ENCODE results near the gene ODF4.

Gene ODF4

DNA sequence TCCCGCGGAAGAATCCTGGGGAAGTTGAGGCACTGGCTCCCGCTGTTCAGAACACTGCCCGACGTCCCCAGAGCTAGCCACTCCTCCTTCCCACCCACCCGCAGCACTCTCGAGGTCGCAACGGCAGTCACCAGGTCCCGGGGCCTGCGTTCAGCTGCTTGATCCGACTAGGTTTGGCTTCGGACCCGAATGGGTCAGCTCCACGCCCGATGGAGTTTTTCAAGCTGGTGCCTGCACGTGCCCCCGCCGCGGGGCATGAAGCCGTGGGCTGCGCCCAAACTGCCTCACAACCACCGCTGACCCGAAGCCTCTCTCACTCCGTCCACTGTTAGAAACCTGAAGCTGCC, 12.4 kb upstream of the ODF4 start:
- no peak for TF ChIP-seq CTCF (IDR thresholded peaks at IDR 0.05)

DNA sequence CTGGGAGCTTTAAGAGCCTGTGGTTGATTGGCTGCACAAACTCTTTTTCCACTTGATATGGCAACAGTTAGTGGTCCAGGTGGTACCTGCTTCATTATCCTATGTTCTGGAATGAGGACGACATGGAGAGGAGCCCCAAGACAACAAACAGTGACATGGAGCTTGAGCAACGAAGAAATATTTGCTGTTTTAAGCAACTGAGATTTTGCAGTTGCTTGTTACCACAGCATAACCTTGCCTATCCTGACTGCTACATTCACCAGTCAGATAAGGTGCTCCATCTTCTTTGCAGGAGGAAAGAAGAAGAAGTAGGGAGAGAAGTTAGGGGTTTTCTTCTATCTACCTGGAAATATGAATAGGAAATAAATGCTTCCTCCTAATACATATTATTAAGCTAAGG, 7.5 kb upstream of the ODF4 start:
- no peak for TF ChIP-seq CTCF (IDR thresholded peaks at IDR 0.05)

DNA sequence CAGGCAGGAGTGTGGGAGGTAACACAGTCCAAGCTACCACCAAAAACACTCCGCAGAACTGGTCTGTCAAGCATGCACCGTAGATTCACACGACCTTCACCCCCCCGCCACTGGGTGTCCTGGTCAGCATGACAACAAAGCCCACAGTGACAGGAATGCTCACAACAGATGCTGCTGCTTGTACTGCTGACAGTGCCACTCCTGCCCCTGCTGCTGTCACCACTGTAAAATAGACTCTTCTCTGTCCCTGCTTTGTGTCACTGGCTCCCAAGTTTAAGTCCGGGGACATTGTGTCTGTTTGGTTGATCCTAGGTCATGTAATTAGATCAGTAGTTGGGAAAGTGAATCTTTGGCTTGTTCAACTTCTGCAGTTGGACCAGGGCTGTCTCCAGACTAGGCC, 7.0 kb upstream of the ODF4 start:
- TF ChIP-seq CTCF (IDR thresholded peaks at IDR 0.05): no peak

- TF ChIP-seq CTCF (IDR thresholded peaks at IDR 0.05): no peak
Measured at GRCh38 chr17:8333281-8333680, 6.4 kb upstream of the ODF4 start.

GRCh38 chr17:8337802-8338752, 1.6 kb upstream of the ODF4 start:
- TF ChIP-seq CTCF (IDR thresholded peaks at IDR 0.05): no peak

DNA sequence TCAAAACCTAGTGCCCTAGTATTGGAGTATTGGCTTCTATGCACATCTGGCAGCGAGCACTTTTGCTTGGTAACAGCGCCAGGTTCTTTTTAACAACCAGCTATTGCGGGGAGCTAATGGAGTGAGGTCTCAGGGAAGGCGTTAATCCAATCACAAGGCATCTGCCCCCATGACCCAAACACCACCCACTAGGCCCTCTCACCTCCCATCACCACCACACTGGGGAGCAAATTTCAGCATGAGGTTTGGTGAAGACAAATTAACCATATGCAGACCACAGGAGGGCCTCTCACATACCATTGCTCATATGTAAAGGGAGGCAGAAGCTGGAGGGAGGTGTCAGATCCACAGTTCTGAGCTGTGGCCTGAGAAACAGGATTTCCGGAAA, 893 bp upstream of the ODF4 start:
- no peak for TF ChIP-seq CTCF (IDR thresholded peaks at IDR 0.05)

GRCh38 chr17:8341456-8341855, 1.8 kb downstream of the ODF4 start:
- TF ChIP-seq CTCF (IDR thresholded peaks at IDR 0.05): no peak
